IPS DF 4.7 (cell line): ENCODE measurements around the gene ALDH1L1.

ENCODE experiments used
- DNase-seq: peaks from one replicate; pipeline ENCODE4 v3.0.0-alpha.2; 2013; ENCODE audit warnings: low spot score; ENCODE audit errors: extremely low read depth

ALDH1L1 gene

DNA sequence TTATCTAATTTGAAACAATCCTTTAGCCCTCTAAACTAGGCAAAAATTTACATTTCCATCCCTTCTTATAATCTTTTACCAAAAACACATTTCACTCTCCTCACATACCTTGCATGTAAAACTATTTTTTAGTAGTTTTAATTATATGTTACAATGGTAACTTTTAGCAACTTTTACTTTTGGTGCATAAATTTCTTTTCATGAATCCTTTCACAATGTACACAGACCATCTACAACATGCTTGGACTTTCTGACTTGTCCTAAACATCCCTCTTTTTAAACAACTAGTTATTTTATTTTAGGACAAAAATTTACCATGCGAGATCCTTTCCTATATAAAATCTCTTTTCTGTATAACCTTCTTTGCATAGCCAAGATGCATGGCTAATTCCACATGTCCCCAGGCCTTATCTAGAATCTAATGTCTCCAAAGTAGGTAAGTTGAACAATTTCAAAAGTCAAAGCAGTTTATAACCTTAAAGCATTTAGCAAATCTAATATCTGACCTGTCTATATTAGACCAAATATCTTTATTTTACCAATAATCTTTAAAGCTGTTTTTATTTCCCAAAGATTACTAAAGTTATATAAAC, 14.4 kb upstream of the ALDH1L1 start:
- no peak for DNase-seq

DNA sequence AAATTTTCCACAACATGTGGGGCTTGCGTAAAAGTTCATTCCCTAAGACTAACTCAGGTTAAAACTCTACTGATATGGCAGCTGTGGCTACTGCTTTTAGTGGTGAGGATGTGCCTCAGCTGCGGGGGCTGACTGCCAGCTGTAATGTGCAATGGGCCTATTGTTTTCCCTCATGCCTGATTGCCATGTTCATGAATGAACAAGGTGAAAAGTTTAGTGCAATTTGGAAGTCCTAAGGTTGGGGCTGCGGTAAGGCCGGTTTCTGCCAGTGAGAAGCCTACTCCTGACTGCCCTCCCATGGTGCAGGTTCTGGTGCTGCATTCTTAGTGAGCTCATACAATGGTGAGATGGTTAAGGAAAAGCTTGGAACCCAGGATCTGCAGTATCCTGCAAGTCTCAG, 10.9 kb upstream of the ALDH1L1 start:
- no peak for DNase-seq

DNA sequence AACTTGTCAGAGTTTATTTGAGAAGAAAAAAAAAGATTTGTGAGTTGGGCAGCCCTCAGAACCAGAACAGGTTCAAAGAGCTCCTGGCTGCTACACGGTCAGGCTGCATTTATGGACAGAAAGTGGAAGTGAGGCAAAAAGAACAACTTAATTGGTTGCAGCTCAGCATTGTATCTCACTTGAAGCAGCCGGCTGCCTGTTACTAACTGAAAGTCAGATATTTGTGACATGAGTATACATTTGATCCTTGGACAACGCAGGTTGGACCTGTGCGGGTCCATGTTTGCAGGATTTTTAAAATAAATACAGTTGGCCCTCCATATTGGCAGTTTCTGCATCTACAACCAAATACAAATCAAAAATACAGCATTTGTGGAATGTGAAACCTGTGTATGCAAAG, 7.5 kb upstream of the ALDH1L1 start:
- DNase-seq, result no peak

DNA sequence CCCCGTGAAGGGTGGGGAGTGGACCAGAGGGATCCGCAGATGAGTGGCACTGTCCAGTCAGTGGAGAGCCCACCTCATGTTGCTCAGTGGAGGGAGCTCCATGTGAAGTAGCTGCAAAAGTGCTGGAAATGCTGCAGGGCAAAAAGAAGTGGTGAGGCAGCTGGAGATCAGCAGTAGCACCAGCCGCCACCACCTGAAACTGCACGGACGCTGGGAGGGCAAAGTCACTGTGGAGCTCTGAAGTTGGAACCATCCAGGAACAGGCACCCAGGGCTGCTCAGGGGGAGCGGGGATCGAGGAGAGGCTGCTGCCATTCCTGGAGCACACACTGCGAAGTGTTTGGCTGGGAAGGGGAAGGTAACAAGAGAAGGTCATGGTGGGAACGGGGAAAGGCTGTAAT, 6.4 kb upstream of the ALDH1L1 start:
- DNase-seq, result no peak

DNA sequence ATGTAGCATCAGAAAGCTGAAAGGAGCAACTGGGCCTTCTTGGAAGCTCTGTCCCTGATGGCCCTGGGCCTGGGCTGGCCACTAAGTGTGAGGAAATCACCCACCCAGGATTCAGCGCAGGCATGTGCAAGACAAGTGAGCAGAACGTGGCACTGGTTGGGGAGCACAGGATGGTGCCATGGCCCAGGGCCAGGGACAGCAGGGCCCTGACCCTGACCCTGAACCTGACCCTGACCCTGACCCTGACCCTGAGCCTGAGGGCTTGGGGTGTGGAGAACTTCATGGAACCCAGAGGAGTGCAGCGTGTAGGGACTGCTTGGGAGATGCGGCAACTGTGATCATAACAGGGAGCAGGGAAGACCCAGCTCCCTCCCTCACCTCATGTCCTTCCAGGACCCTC, 5.9 kb upstream of the ALDH1L1 start:
- no peak for DNase-seq

DNA sequence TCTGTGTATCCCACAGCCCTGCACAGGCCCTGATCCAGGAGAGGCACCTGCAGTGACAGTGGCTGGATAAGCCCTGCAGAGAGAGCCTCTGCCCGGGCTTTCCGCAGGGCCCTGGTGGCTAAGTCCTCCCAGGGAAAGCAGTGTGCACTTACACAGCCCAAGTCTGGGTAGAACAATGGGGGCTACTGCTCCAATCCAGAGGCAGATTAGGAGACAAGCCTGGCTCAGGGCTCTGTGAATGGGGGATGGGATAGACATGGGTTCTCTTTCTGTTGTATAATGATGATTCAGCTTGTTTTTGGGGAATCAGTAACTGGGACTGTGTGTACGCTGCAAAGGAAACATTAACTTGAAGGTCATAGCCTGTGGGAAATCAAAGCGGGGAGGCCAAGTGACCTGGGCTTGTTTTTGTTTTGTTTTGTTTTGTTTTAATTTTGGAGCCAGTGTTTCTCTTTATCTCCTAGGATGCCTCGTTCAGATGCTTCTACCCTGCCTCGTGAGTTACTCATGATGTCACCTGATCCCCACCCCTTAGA, 4.1 kb upstream of the ALDH1L1 start:
- no peak for DNase-seq

DNA sequence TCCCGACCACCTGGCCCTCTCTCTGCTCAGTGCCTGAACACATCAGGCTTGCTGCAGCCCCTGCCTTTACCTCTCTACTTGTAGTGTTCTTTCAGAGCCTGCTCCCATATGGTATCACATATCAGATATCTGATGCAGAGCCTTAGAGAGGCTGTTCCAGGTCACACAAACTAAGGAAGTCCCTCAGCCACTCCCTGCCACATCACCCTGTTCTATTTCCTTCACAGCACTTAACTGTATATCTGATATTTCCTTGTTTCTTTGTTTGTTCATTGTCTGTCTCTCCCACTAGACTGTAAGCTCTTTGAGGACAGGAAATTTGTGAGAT, 976 bp upstream of the ALDH1L1 start:
- DNase-seq, result no peak

DNA sequence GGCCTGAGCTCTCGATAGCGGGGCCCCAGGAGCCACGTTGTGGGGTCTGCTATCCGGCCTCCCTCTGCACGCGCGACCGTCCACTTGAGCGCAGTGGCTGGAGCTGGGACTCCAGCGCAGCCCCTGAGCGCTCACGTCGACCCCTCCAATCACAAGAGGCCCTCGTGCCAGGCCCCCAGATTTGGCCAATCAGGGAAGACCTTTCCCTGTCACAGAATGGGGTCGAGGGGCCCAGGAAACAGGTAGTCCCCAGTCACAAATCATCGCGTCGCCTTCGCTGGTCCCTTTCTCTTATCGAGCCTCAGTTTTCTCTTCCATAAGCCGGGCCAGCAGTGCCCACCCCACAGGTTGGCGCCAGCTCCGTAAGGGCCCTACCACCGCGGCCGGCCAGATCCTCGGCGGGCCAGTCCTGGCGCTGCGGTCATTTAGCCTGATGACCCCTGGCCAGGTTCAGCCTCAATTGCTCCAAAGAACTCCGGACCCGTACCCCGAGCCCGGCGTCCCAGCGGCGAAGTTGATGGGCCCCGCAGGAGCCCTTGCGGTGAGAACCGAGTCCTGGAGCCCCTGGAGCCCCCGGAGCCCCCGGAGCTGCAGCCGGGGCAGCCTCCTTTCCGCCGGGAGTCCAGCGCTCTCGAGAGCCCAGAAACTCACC, 435 bp downstream of the ALDH1L1 start:
- DNase-seq, result no peak

DNA sequence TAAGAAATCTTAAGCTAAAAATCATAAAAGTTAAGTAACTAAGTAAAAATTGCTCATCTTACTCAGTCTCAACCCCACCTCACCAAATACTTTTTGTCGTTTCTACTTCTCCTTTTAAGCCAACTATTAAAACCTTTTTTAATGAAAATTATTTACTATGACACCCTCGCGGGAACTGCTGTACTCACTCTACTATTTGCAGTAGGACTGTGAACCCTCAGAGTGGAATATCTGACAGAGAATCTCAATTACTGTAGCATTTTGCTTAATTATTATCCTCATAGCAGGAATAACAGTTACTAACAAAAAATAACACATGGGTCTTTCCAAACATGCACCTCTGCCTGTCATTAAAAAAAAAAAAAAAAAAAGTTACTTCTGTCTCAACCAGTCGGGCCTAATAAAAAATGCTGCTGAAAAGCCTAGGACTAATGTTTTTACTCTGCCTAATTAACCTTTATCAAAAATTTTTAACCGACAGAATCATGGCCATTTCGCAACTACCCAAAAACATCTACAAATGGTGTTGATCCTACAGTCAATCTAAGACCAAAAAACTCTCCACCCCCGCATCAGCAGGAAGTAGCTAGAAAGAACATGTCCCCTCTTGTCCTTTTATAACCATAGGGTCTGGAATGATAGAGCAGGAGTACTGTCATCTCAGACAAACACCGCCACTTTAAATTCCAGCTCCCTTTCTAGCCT, 10.2 kb downstream of the ALDH1L1 start:
- DNase-seq, result no peak

DNA sequence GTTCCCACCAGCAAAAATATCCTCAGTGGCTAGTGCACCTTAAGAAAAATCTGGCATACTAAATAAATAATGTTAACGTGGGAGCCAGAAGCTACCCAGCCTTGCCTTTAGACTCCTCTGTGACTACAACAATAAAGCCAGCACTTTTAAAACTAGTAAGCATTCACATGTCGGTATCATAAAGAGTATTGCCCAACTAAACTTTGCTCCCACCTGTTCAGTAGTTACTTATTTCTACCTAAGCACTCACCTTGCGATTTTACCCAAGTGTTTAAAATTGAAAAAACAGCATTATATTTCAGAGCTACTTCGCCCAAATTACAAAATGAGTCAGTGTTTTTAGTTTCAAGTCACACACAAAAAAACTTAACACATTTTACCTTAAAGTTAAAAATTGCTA, 12.8 kb downstream of the ALDH1L1 start:
- no peak for DNase-seq

DNA sequence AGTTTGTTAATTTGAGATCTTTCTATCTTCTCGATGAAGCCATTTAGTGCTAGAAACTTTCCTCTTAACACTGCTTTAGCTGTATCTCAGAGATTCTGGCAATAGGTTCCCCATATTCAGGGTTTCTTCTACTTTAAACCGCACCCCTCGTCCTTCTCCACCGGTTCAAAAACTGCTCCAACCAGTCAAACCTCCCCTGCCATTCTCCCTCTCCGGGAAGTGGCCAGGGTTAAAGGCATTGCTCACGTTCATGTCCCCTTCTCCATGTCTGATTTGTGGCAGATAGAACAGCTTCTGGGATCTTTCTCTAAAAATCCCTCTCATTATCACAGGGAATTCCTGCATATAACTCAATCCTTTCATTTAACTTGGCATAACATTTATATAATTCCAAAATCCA, 14.4 kb downstream of the ALDH1L1 start:
- no peak for DNase-seq

DNA sequence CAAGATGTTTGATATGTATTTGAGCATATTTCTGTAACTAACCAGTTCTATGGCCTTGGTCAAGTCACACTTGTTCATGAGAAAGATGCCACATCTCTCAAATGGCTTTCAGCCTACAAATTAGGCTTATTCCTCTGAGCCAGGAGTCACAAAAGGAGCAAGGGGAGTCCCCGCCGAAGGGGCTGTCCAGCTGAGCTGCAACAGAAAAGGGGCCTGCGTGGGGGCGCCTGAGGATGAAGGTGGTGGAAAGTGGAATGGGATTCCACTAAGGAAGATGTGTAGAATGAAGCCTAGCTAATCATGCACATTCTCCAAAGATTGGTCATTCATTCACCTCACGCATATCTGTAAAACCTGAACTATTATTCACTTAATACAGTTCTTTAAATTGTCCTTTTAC, 19.1 kb downstream of the ALDH1L1 start:
- no peak for DNase-seq

DNA sequence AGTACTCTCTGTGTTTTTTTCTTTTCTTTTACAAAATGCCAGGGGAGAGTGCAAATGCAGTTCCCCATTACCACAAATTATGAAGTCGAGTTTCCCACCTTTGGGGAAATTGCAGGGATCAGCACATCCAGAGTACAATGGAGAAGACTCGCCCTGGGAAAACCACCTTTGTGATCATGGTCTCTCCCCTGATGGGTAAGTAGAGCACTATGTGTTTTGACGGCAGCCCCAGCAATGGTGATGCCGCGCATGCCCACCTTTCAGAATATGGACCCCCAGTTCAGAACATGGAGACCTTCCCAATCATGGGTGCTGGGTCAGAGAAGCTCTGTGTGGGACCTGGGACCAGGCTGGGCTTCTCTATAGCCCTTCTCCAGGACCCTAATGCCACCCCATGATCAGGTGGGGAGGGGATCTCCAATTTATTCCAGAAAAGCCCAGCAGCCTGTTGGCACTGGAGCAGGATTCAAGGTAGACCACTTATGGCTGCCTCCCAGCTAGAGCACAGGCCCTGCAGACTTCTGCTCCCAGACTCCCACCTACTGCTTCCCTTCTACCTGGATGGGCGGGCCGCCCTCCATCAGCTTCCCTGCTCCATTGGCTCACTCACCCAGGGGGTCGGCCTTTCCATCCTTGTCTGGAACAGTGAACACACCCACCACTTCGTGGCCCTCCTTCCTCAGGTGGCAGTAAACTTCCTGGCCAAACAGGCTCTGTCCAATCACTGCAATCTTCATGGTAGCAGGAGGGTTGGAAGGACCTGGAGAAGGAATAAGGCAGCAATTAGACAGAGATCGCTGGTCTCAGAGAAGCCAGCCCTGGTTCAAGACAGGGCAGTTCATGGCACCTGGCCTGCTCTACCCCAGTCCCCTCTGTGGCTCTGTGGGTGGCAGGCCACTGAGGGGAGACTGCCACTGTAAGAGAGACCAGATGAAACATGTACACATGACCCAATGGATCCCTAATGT, 19.9 kb downstream of the ALDH1L1 start:
- no peak for DNase-seq

DNA sequence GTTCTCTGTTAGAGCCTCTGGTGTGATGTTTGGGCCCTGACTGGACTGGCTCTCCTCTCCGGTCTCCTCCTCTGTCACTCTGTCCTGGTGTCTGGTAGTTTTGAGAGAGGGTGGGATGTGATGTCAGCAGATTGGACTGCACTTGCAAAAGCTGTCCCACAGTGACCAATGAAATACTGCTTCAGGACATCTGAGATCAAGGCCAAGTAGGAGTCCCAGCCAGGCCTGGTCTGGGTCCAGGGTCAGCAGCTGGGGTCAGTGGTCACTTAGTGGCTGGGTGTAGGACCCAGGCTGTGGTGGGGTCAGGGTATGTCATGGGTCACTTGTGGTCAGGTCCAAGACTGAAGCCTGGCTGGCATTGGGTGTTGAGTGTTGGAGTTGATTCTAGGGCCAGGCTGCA, 20.9 kb downstream of the ALDH1L1 start:
- no peak for DNase-seq

DNA sequence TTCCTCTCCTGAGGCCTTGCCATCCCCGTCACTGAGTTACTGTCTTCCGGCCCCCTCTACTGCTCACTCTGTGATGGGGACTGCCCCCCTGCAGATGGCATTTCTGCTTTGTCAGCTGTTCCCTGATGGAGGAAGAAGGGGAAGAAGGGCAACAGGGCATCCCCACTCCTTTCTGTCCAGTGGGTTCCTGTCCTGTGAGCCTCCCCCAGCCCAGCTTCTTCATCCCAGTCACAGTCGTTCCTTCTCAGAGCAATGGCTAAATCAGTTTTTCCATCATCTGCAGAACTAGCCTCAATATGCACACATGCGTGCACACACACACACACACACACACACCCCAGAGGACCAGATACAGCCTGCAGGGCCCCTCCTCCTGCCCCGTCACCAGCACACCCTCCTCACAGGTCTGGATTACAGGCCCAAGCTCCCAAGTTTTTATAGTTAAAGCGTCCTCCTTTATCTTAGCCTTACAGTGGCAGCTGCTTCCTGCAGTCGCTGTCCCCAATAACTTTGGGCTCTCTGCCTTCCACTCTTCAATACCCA, 21.4 kb downstream of the ALDH1L1 start:
- DNase-seq, result no peak

DNA sequence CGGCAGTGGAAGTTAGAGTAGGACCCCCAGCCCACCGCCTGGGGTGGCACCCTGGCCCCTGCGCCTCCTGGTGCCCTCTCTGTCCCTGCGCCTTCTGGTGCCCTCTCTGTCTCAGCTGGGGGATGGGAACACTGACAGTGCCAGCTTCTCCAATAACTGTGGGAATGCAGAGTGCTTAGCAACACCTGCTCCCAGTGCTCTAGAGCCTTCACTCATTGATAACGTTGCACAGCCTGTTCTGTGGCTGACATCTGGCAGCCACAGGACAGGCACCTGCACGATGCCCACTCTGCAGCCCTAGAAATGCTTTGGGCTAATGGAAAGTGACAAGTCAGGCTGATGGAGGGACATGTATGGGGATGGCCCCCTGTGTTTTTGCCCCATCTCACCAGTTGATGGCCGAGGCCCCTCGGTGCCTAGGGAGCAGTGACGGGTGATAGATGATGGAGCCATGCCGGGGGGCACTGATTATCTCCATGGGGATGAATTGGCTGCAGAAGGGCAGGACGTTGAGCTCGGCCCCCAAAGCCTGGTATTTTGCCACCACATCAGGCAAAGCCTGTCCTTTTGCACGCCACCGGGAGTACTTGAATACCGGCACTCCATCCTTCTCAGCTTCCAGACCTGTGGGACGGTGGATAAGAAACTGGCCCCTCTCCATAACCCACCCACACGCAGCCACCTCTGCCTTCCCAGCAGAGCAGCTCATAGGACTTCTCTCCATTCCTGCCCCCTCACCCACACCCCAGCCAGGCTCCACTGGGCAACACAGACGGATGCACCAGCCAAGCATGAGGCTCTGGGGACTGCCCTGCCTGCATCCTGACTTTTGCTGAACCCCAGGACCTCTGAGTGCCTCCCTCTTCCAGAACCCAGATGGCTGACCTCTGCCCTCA, 22.1 kb downstream of the ALDH1L1 start:
- no peak for DNase-seq

DNA sequence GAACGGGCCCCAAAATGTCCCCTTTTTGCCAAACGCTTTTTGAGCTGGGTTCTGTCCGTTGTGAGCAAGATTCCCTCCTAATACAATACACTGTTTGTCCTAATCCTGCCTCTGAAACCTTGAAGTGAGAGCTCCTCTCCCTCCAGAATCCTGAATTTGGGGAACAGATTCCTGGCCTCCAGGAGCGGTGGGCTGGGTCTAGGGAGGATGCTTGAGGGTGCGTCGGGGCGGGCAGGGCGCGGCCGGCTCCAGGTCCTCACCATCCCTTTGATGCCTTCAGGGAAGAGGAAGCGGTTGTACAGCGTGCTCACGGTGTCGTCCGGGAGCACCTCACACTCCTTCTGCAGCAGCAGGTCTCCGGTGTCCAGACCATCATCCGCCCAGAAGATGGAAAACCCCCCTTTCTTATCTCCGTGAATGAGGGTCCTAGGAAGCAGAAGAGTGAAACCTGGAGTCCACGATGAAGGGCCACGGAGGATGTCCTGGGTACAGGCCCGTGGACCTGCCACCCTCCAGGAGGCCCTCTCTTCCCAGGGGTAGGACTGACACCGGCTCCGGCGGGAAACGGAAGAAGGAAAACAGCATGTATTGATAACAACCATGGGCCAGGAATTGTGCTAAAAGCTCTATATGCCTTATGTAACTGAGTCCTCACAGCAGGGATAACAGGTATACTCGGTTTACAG, 23.2 kb downstream of the ALDH1L1 start:
- no peak for DNase-seq

DNA sequence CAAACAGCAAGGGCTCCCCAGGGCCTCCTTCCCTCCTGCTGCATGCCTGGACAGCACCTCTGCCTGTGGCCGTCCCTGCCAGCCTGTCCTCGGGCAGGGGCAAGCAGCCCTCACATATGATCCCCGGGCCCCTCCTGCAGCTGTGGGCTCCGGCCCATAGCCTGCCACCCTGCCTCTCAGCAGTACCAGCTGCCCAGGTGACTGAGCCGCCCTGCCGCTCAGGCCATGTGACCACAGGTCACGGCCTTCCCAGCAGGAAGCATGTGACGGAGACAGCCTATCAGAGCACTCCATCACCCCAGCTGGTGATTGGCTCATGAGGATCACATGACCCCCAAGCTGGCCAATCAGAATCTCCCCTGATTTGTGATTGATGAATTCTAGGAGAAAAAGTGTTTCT, 23.9 kb downstream of the ALDH1L1 start:
- no peak for DNase-seq

DNA sequence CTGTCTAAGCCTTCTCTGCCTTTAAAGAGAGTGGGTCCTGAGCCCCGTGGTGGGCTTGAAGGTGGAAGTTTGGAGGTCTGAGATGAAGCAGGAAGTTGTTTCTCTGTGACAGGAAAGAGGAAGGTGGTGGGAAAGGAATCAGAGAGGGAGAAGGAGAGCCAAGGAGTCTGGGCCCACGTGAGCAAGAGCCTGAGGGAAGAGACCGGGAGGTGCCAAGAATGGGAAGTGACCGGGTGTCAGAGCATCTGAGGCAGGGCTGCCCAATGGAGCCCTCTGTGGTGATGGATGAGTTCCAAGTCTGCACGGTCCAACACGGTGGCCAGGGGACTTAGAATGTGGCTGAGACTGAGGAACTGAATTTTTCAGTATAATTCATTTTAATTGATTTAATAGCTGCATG, 24.6 kb downstream of the ALDH1L1 start:
- no peak for DNase-seq

DNA sequence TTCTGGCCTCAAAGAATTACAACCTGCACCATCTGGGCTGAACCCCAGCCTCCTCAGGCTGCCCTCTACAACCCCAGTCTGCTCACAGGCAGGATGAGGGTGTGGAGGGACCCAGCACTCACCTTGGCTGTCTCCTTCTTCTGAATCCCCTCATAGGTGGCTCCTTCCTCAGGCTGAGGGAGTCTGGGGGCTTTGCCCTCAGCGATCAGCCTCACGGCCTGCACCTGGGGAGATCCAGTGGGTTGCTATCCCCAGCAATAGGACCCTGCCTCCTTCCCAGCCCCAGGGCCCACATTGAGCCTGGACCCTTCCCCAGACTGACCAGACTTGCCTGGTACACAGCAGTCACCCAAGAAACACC, 25.1 kb downstream of the ALDH1L1 start:
- DNase-seq, result no peak
